Mesenchymal stem cell (in vitro differentiated cells and primary cell): Measurements from ENCODE around the gene NES.

Experiments used
- DNase-seq: peaks from one replicate; pipeline ENCODE4 v3.0.0-alpha.2; 2013
- H2AFZ ChIP-seq: one replicate; pipeline ENCODE4 v1.6.1; 2013; ENCODE audit warnings: low read depth, mild to moderate bottlenecking, control low read depth, inconsistent platforms, low read length, moderate library complexity
- H2AK5ac ChIP-seq: 2 replicates; pipeline ENCODE4 v1.6.1; 2013; ENCODE audit warnings: low read length, moderate library complexity, mild to moderate bottlenecking, inconsistent platforms; ENCODE audit not compliant: severe bottlenecking
- H2BK120ac ChIP-seq: one replicate; pipeline ENCODE4 v1.6.1; 2013; ENCODE audit warnings: low read depth, mild to moderate bottlenecking, inconsistent platforms, low read length, moderate library complexity
- H2BK12ac ChIP-seq, 2 experiments: one replicate each; pipeline ENCODE4 v1.6.1; 2013; ENCODE audit warnings: inconsistent platforms in 2 of 2, low read length in 2 of 2, mild to moderate bottlenecking in 2 of 2, moderate library complexity in 2 of 2, control low read depth in 1 of 2
- H2BK15ac ChIP-seq: one replicate; pipeline ENCODE4 v1.6.1; 2013; ENCODE audit warnings: mild to moderate bottlenecking, low read depth, inconsistent platforms; ENCODE audit not compliant: poor library complexity, severe bottlenecking
- H2BK5ac ChIP-seq: 2 replicates; pipeline ENCODE4 v1.6.1; 2013; ENCODE audit warnings: low read depth, mild to moderate bottlenecking, low read length, control low read depth, inconsistent platforms; ENCODE audit not compliant: poor library complexity, severe bottlenecking
- H3K14ac ChIP-seq, 2 experiments: one replicate each; pipeline ENCODE4 v1.6.1; 2013; ENCODE audit warnings: inconsistent platforms in 2 of 2, low read length in 2 of 2, control low read depth in 1 of 2, mild to moderate bottlenecking in 1 of 2, moderate library complexity in 1 of 2
- H3K18ac ChIP-seq, 2 experiments: one replicate each; pipeline ENCODE4 v1.6.1; 2013; ENCODE audit warnings: inconsistent platforms in 2 of 2, low read length in 2 of 2, control low read depth in 1 of 2, low read depth in 1 of 2, mild to moderate bottlenecking in 1 of 2
- H3K23ac ChIP-seq, 2 experiments: one replicate each; pipeline ENCODE4 v1.6.1; 2013; ENCODE audit warnings: inconsistent platforms in 2 of 2, low read length in 2 of 2, mild to moderate bottlenecking in 2 of 2, moderate library complexity in 2 of 2, control low read depth in 1 of 2
- H3K27ac ChIP-seq: 2 replicates; pipeline ENCODE4 v1.5.1; 2013; ENCODE audit warnings: mild to moderate bottlenecking, moderate library complexity, low read length, control low read depth, inconsistent platforms; ENCODE audit not compliant: poor library complexity, severe bottlenecking
- H3K27me3 ChIP-seq, 2 experiments: 2 replicates each; pipeline versions ENCODE4 v1.6.1 to v1.7.0; 2013; ENCODE audit warnings: low read length in 2 of 2, mild to moderate bottlenecking in 2 of 2, moderate library complexity in 2 of 2, control low read depth in 1 of 2, inconsistent platforms in 1 of 2; ENCODE audit not compliant: control insufficient read depth in 1 of 2, insufficient read depth in 1 of 2
- H3K36me3 ChIP-seq, 2 experiments: 2 replicates each; pipeline versions ENCODE4 v1.6.1 to v1.7.0; 2013; ENCODE audit warnings: low read length in 2 of 2, control low read depth in 1 of 2, inconsistent platforms in 1 of 2, low read depth in 1 of 2, mild to moderate bottlenecking in 1 of 2; ENCODE audit not compliant: insufficient read depth in 2 of 2, control insufficient read depth in 1 of 2
- H3K4ac ChIP-seq, 2 experiments: one replicate each; pipeline ENCODE4 v1.6.1; 2013; ENCODE audit warnings: inconsistent platforms in 2 of 2, low read length in 2 of 2, mild to moderate bottlenecking in 2 of 2, moderate library complexity in 2 of 2, control low read depth in 1 of 2, low read depth in 1 of 2
- H3K4me1 ChIP-seq: 2 replicates; pipeline ENCODE4 v1.6.1; 2013; ENCODE audit warnings: low read depth, low read length, control low read depth; ENCODE audit not compliant: control insufficient read depth, insufficient read depth
- H3K4me2 ChIP-seq: 2 replicates; pipeline ENCODE4 v1.6.1; 2013; ENCODE audit warnings: low read length, mild to moderate bottlenecking, inconsistent platforms; ENCODE audit not compliant: poor library complexity, severe bottlenecking
- H3K4me3 ChIP-seq, 2 experiments: 2 replicates each; pipeline versions ENCODE4 v1.5.1 to v1.7.0; 2013; ENCODE audit warnings: low read length in 2 of 2, mild to moderate bottlenecking in 2 of 2, control low read depth in 1 of 2, low read depth in 1 of 2; ENCODE audit not compliant: insufficient read depth in 1 of 2
- H3K79me1 ChIP-seq: replicated peaks from 2 replicates; pipeline ENCODE4 v1.6.1; 2013; ENCODE audit warnings: mild to moderate bottlenecking, control low read depth, low read length, inconsistent platforms; ENCODE audit not compliant: poor library complexity, severe bottlenecking
- H3K9ac ChIP-seq: 2 replicates; pipeline ENCODE4 v1.7.0; 2013; ENCODE audit warnings: mild to moderate bottlenecking, low read length, moderate library complexity
- H3K9me3 ChIP-seq: 2 replicates; pipeline ENCODE4 v1.7.0; 2013; ENCODE audit warnings: mild to moderate bottlenecking, low read length; ENCODE audit not compliant: control insufficient read depth
- H4K8ac ChIP-seq: one replicate; pipeline ENCODE4 v1.6.1; 2013; ENCODE audit warnings: inconsistent platforms, mild to moderate bottlenecking, low read length, moderate library complexity
- H4K91ac ChIP-seq: one replicate; pipeline ENCODE4 v1.6.1; 2013; ENCODE audit warnings: mild to moderate bottlenecking, low read length, inconsistent platforms
- WGBS: methylation state at CpG from one replicate; pipeline ENCODE4 v1.1.7; 2013; ENCODE audit warnings: mixed read lengths; 5-methylcytosine and 5-hydroxymethylcytosine counted together

Gene NES

GRCh38 chr1:156721535-156721934 is 44.3 kb upstream of the NES start:
- Histone ChIP-seq H3K36me3 (peaks cover 32 to 61% of the 10 kb centered on the region in 2 experiments), H4K91ac (no peak overlapping the region), H2BK15ac (no peak overlapping the region), H3K4me2 (no peak overlapping the region), H3K14ac (no peak overlapping the region), H2AK5ac (no peak overlapping the region), H3K27me3 (no peaks in the 10 kb centered on the region), H3K4me1 (peaks cover 11% of the 10 kb centered on the region), H2BK120ac (no peak overlapping the region), H3K4ac (no peak overlapping the region), H4K8ac (no peak overlapping the region), H3K23ac (no peak overlapping the region), H3K79me1 (peaks cover 20% of the 10 kb centered on the region), H3K18ac (no peak overlapping the region), H2AFZ (no peak overlapping the region), H2BK5ac (no peak overlapping the region), H3K27ac (no peak overlapping the region), H3K9me3 (no peaks in the 10 kb centered on the region), H3K4me3 (no peak overlapping the region), H3K9ac (no peak overlapping the region), H2BK12ac (no peak overlapping the region)
- DNase-seq: no peak
- 96% methylated on average over 4 of the region's 4 CpGs for WGBS

- WGBS: 50% methylated on average over 2 of the region's 2 CpGs
- Histone ChIP-seq H3K4me2 (no peak overlapping the region), H3K14ac (no peak overlapping the region)
Measured at GRCh38 chr1:156721131-156721530, 43.9 kb upstream of the NES start.

GRCh38 chr1:156717351-156717750 is 40.1 kb upstream of the NES start:
- Histone ChIP-seq H4K8ac (no peak overlapping the region), H3K23ac (no peak overlapping the region), H3K4me2 (no peak overlapping the region), H3K36me3 (peaks cover 14 to 34% of the 10 kb centered on the region in 2 experiments), H2BK12ac (no peak overlapping the region), H3K14ac (no peak overlapping the region), H3K4me1 (no peaks in the 10 kb centered on the region), H3K9ac (no peak overlapping the region), H2AFZ (no peak overlapping the region), H3K4me3 (no peak overlapping the region), H3K9me3 (no peaks in the 10 kb centered on the region), H2BK15ac (no peak overlapping the region), H2BK5ac (no peak overlapping the region), H2BK120ac (no peak overlapping the region), H3K4ac (no peak overlapping the region), H3K27me3 (no peaks in the 10 kb centered on the region), H4K91ac (no peak overlapping the region), H3K79me1 (peaks cover 5% of the 10 kb centered on the region), H3K18ac (no peak overlapping the region), H3K27ac (no peak overlapping the region), H2AK5ac (no peak overlapping the region)
- no peak for DNase-seq
- 95% methylated on average over 3 of the region's 4 CpGs for WGBS

More at GRCh38 chr1:156721131-156721530, 43.9 kb upstream of the NES start:
- peaks cover 20% of the 10 kb centered on the region for H3K79me1 ChIP-seq
- H3K23ac ChIP-seq: no peak overlapping the region
- H3K36me3 ChIP-seq: peaks cover 32 to 57% of the 10 kb centered on the region in 2 experiments
- H2BK15ac ChIP-seq: no peak overlapping the region
- H2AFZ ChIP-seq: no peak overlapping the region
- no peak overlapping the region for H2AK5ac ChIP-seq
- H4K91ac ChIP-seq: no peak overlapping the region
- no peaks in the 10 kb centered on the region for H3K27me3 ChIP-seq
- H3K9me3 ChIP-seq: no peaks in the 10 kb centered on the region
- peaks cover 8% of the 10 kb centered on the region for H3K4me1 ChIP-seq
- H2BK5ac ChIP-seq: no peak overlapping the region
- H3K18ac ChIP-seq: no peak overlapping the region
- no peak overlapping the region for H3K9ac ChIP-seq
- no peak overlapping the region for H3K4ac ChIP-seq
- H2BK12ac ChIP-seq: no peak overlapping the region
- no peak for DNase-seq
- H4K8ac ChIP-seq: no peak overlapping the region
- H3K27ac ChIP-seq: no peak overlapping the region
- H2BK120ac ChIP-seq: no peak overlapping the region
- H3K4me3 ChIP-seq: no peak overlapping the region

GRCh38 chr1:156714830-156715229 is 37.6 kb upstream of the NES start:
- Histone ChIP-seq H3K27ac (no peak overlapping the region), H4K91ac (no peak overlapping the region), H4K8ac (no peak overlapping the region), H3K4me1 (peaks cover 8% of the 10 kb centered on the region), H2AFZ (no peak overlapping the region), H3K23ac (no peak overlapping the region), H2BK12ac (no peak overlapping the region), H2BK15ac (no peak overlapping the region), H3K9me3 (no peaks in the 10 kb centered on the region), H2BK5ac (no peak overlapping the region), H2AK5ac (no peak overlapping the region), H2BK120ac (no peak overlapping the region), H3K14ac (no peak overlapping the region), H3K4me3 (no peak overlapping the region), H3K79me1 (peaks cover 3% of the 10 kb centered on the region), H3K4me2 (no peak overlapping the region), H3K4ac (no peak overlapping the region), H3K9ac (no peak overlapping the region), H3K36me3 (peaks cover 6 to 16% of the 10 kb centered on the region in 2 experiments), H3K27me3 (no peaks in the 10 kb centered on the region), H3K18ac (no peak overlapping the region)
- 85% methylated on average over 3 of the region's 3 CpGs for WGBS
- DNase-seq: no peak
